GM12878 (cell line): Measurements from ENCODE around the gene GK.

ENCODE experiments used
- BHLHE40 ChIP-seq, 2 experiments: fragments of 450-650 bp in 1 of 2; IDR thresholded peaks; 2 replicates each; pipeline ENCODE4 v1.6.1; 2011 to 2017; ENCODE audit warnings: low read depth in 2 of 2, borderline replicate concordance in 1 of 2, improper control_type of control experiment in 1 of 2, low read length in 1 of 2, mild to moderate bottlenecking in 1 of 2
- BRCA1 ChIP-seq: IDR thresholded peaks from 2 replicates; pipeline ENCODE4 v1.6.1; 2011; ENCODE audit warnings: low read depth, low read length, improper control_type of control experiment
- CEBPB ChIP-seq, 2 experiments: fragments of 150-350 bp in 1 of 2; IDR thresholded peaks; 2 replicates each; pipeline ENCODE4 v1.6.1; 2012 to 2014; ENCODE audit warnings: low read depth in 2 of 2, low read length in 2 of 2, borderline replicate concordance in 1 of 2, inconsistent platforms in 1 of 2
- ELK1 ChIP-seq: IDR thresholded peaks from 2 replicates; pipeline ENCODE4 v1.6.1; 2012; ENCODE audit warnings: low read depth, low read length, improper control_type of control experiment
- JUNB ChIP-seq: IDR thresholded peaks from 2 replicates; pipeline ENCODE4 v1.6.1; 2016; ENCODE audit warnings: antibody characterized with exemption, mild to moderate bottlenecking
- NFYA ChIP-seq: IDR thresholded peaks from 2 replicates; pipeline ENCODE4 v1.6.1; 2011; ENCODE audit warnings: low read depth, mild to moderate bottlenecking, low read length, improper control_type of control experiment, borderline replicate concordance
- POLR2A ChIP-seq: IDR thresholded peaks from 2 replicates; pipeline ENCODE4 v1.6.1; 2011; ENCODE audit warnings: low read depth, mild to moderate bottlenecking, low read length
- YY1 ChIP-seq: IDR thresholded peaks from 2 replicates; pipeline ENCODE4 v1.6.1; 2011; ENCODE audit warnings: low read depth, mild to moderate bottlenecking, low read length
- ZNF274 ChIP-seq: IDR thresholded peaks from one replicate; pipeline ENCODE4 v1.8.0; 2011; ENCODE audit not compliant: insufficient read length, insufficient read depth
- TF ChIP-seq, protein P1 (sequence below), 3 experiments: IDR thresholded peaks in 2 of 3; conservative IDR thresholded peaks in 1 of 3; 2 replicates each; pipeline ENCODE4 v1.5.1; 2011; ENCODE audit warnings: low read depth in 3 of 3, low read length in 3 of 3, mild to moderate bottlenecking in 3 of 3, control low read depth in 2 of 3, moderate library complexity in 2 of 3, inconsistent platforms in 1 of 3, mixed read lengths in 1 of 3; ENCODE audit not compliant: control insufficient read depth in 2 of 3, insufficient read depth in 1 of 3; ENCODE audit errors: extremely low read depth in 1 of 3

GRCh38 chrX:30715976-30716375 lies 62.8 kb downstream of the GK start:
- TF ChIP-seq, protein P1, sequence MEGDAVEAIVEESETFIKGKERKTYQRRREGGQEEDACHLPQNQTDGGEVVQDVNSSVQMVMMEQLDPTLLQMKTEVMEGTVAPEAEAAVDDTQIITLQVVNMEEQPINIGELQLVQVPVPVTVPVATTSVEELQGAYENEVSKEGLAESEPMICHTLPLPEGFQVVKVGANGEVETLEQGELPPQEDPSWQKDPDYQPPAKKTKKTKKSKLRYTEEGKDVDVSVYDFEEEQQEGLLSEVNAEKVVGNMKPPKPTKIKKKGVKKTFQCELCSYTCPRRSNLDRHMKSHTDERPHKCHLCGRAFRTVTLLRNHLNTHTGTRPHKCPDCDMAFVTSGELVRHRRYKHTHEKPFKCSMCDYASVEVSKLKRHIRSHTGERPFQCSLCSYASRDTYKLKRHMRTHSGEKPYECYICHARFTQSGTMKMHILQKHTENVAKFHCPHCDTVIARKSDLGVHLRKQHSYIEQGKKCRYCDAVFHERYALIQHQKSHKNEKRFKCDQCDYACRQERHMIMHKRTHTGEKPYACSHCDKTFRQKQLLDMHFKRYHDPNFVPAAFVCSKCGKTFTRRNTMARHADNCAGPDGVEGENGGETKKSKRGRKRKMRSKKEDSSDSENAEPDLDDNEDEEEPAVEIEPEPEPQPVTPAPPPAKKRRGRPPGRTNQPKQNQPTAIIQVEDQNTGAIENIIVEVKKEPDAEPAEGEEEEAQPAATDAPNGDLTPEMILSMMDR (IDR thresholded peaks at IDR 0.05 in 2 of 3, conservative IDR thresholded peaks at IDR 0.05 in 1 of 3; ENCODE audit: control insufficient read depth in 2 of 3, extremely low read depth in 1 of 3, insufficient read depth in 1 of 3, low read depth in 3 of 3, low read length in 3 of 3): no peak
- TF ChIP-seq NFYA (no peak), JUNB (no peak), ZNF274 (no peak), BRCA1 (no peak), POLR2A (no peak), ELK1 (no peak), CEBPB (IDR thresholded peaks at IDR 0.05; ENCODE audit: borderline replicate concordance in 1 of 2, low read depth in 2 of 2, low read length in 2 of 2) (no peak), YY1 (no peak), BHLHE40 (IDR thresholded peaks at IDR 0.05; ENCODE audit: borderline replicate concordance in 1 of 2, low read depth in 2 of 2, low read length in 1 of 2) (no peak)
